Endodermal cell (in vitro differentiated cells): Measurements from ENCODE around the gene CAMKMT. TPM values are rescaled to one million over a fixed set of nuclear protein-coding genes. Genes with fewer than 3 reads are reported as not detected.
A peak's percentile ranks its signal among the peaks of the same experiment; 100 is the strongest.

Experiments used
- DNase-seq: peaks from one replicate; pipeline ENCODE4 v3.0.0-alpha.2; 2017
- H3K27ac ChIP-seq: 2 replicates; pipeline ENCODE4 v1.5.1; 2013; ENCODE audit warnings: mild to moderate bottlenecking, low read depth, low read length, moderate library complexity
- H3K27me3 ChIP-seq: 2 replicates; pipeline ENCODE4 v1.6.1; 2013; ENCODE audit warnings: mild to moderate bottlenecking, low read length, moderate library complexity; ENCODE audit not compliant: insufficient read depth, control insufficient read depth, poor library complexity, severe bottlenecking
- H3K36me3 ChIP-seq: 2 replicates; pipeline ENCODE4 v1.7.0; 2013; ENCODE audit warnings: mild to moderate bottlenecking, low read length, moderate library complexity; ENCODE audit not compliant: control insufficient read depth, insufficient read depth
- H3K4me1 ChIP-seq: one replicate; pipeline ENCODE4 v1.7.0; 2013; ENCODE audit warnings: low read length; ENCODE audit not compliant: control insufficient read depth, insufficient read depth
- H3K4me3 ChIP-seq: 2 replicates; pipeline ENCODE4 v1.5.1; 2013; ENCODE audit warnings: mild to moderate bottlenecking, low read length, moderate library complexity
- H3K9ac ChIP-seq: 2 replicates; pipeline ENCODE4 v1.6.1; 2013; ENCODE audit warnings: mild to moderate bottlenecking, low read length, moderate library complexity; ENCODE audit not compliant: poor library complexity, severe bottlenecking; ENCODE audit errors: extremely low read depth
- H3K9me3 ChIP-seq: 2 replicates; pipeline ENCODE4 v1.6.1; 2013; ENCODE audit warnings: mild to moderate bottlenecking, low read length, moderate library complexity; ENCODE audit not compliant: control insufficient read depth
- H3K27ac Mint-ChIP-seq: 2 replicates; pipeline ENCODE4 v1.8.0; 2020; ENCODE audit warnings: mixed read lengths
- H3K27me3 Mint-ChIP-seq: 2 replicates; pipeline ENCODE4 v1.8.0; 2021; ENCODE audit warnings: mild to moderate bottlenecking, mixed read lengths; ENCODE audit not compliant: insufficient read depth
- H3K36me3 Mint-ChIP-seq: 2 replicates; pipeline ENCODE4 v1.8.0; 2020; ENCODE audit warnings: low read depth, mixed read lengths
- H3K4me1 Mint-ChIP-seq: 2 replicates; pipeline ENCODE4 v1.8.0; 2020; ENCODE audit warnings: mixed read lengths
- H3K4me3 Mint-ChIP-seq: 2 replicates; pipeline ENCODE4 v1.8.0; 2020; ENCODE audit warnings: mild to moderate bottlenecking, moderate library complexity, mixed read lengths
- H3K9me3 Mint-ChIP-seq: 2 replicates; pipeline ENCODE4 v1.8.0; 2020; ENCODE audit warnings: mild to moderate bottlenecking, mixed read lengths
- WGBS, 2 experiments: methylation state at CpG; one replicate each; pipeline versions ENCODE4 v1.1.5 to v1.1.7; 2013; ENCODE audit warnings: missing lambda C conversion rate in 2 of 2, mixed read lengths in 1 of 2; ENCODE audit not compliant: insufficient coverage in 1 of 2, insufficient read length in 1 of 2; 5-methylcytosine and 5-hydroxymethylcytosine counted together
- total RNA-seq, 2 donors: library from RNA; stranded (reverse); fragmentation: NEBNext Ultra II Directional in 1 of 2; extraction: Animal tissue kit (Norgen Biotek cat#: 25700) in 1 of 2; gene quantifications; 2 replicates in 1 of 2; 3 replicates in 1 of 2; pipeline ENCODE4 v1.2.1, GENCODE V29; 2021
- TF ChIP-seq, protein P1 (sequence below): fragments of 200-600 bp; sonication (generic); conservative IDR thresholded peaks from 2 replicates; pipeline ENCODE4 v1.5.0; 2021; ENCODE audit warnings: antibody characterized with exemption, mild to moderate bottlenecking

The CAMKMT gene
- total RNA-seq, 2 donors from 2014 or later = 31.4 to 57.5 TPM

DNA sequence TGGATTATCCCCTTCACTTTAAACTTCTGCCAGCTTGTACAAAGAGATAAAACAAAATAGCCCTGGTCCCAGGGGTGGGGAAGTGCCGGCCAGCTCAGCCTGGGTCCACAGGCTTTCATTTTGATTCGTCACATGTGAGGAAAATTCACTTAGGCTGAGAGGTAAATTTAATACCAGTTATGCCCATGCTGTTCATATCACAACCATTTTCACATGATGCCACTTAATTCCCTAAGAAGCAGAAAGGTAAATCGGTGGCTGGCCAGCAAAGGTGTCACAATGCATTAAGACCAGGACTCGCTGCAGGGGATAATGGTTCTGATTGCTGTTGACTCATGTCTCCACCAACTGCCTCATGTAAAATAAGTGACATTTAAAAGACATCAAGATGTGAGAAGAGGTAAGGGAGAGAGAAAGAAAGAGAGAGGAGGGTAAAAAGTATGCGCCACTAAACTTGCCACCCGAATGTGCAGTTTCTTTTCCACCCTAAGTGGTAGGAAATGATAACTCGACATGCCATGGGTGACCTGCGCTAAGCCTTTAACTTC lies 318.8 kb downstream of the CAMKMT start:
- no peaks in the 10 kb centered on the region for H3K9me3 Mint-ChIP-seq
- DNase-seq = peak; percentile 87
- Histone ChIP-seq H3K4me3 (peak overlapping the region; percentile 80), H3K36me3 (peaks cover 3% of the 10 kb centered on the region), H3K9ac (no peak overlapping the region), H3K27me3 (no peaks in the 10 kb centered on the region), H3K27ac (no peak overlapping the region), H3K9me3 (no peaks in the 10 kb centered on the region), H3K4me1 (peaks cover 29% of the 10 kb centered on the region)
- H3K36me3 Mint-ChIP-seq = no peaks in the 10 kb centered on the region
- H3K27me3 Mint-ChIP-seq = no peaks in the 10 kb centered on the region
- H3K27ac Mint-ChIP-seq = peak overlapping the region; percentile 54
- H3K4me3 Mint-ChIP-seq = peak overlapping the region; percentile 46
- peaks cover 73% of the 10 kb centered on the region for H3K4me1 Mint-ChIP-seq
- WGBS, 2 experiments = 45 to 55% methylated on average over 6 to 8 of the region's 8 CpGs
- TF ChIP-seq, protein P1, sequence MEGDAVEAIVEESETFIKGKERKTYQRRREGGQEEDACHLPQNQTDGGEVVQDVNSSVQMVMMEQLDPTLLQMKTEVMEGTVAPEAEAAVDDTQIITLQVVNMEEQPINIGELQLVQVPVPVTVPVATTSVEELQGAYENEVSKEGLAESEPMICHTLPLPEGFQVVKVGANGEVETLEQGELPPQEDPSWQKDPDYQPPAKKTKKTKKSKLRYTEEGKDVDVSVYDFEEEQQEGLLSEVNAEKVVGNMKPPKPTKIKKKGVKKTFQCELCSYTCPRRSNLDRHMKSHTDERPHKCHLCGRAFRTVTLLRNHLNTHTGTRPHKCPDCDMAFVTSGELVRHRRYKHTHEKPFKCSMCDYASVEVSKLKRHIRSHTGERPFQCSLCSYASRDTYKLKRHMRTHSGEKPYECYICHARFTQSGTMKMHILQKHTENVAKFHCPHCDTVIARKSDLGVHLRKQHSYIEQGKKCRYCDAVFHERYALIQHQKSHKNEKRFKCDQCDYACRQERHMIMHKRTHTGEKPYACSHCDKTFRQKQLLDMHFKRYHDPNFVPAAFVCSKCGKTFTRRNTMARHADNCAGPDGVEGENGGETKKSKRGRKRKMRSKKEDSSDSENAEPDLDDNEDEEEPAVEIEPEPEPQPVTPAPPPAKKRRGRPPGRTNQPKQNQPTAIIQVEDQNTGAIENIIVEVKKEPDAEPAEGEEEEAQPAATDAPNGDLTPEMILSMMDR = no peak

DNA sequence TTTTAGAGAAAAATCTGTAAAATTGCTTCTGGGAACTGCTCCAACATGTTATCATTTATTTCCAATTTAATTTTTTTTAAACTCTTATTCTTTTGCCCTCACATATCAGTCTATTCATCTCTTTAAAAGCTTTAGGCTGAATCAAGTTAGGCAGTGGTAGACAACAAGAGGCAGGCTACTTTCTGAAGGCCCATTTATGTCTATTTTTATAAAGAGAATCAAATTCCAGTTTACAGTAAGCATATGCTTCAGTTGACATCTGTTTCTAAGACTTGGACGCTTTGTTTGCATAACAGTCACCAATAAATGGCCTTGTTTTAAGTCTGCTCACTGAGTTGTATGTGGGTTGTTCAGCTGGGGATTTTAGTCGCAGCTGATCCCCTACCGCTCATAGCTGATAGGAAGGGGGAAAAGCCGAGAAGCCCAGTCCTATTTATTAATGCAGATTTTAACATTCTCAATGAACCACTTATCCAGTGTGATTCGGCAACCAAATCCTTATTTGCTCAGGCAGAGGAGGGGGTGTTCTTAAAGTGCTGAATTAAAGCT lies 319.3 kb downstream of the CAMKMT start:
- no peaks in the 10 kb centered on the region for H3K9me3 Mint-ChIP-seq
- H3K4me3 Mint-ChIP-seq = peak overlapping the region; percentile 46
- no peaks in the 10 kb centered on the region for H3K36me3 Mint-ChIP-seq
- H3K9me3 ChIP-seq = no peaks in the 10 kb centered on the region
- no peak overlapping the region for H3K27ac ChIP-seq
- peaks cover 26% of the 10 kb centered on the region for H3K4me1 ChIP-seq
- TF ChIP-seq, protein P1 = no peak
- peak overlapping the region; percentile 80 for H3K4me3 ChIP-seq
- peaks cover 3% of the 10 kb centered on the region for H3K36me3 ChIP-seq
- DNase-seq = peak; percentile 61
- no peaks in the 10 kb centered on the region for H3K27me3 ChIP-seq
- no peaks in the 10 kb centered on the region for H3K27me3 Mint-ChIP-seq
- H3K4me1 Mint-ChIP-seq = peaks cover 74% of the 10 kb centered on the region
- WGBS, 2 experiments = 12 to 25% methylated on average over 1 to 5 of the region's 5 CpGs
- no peak overlapping the region for H3K9ac ChIP-seq
- H3K27ac Mint-ChIP-seq = peak overlapping the region; percentile 85

DNA sequence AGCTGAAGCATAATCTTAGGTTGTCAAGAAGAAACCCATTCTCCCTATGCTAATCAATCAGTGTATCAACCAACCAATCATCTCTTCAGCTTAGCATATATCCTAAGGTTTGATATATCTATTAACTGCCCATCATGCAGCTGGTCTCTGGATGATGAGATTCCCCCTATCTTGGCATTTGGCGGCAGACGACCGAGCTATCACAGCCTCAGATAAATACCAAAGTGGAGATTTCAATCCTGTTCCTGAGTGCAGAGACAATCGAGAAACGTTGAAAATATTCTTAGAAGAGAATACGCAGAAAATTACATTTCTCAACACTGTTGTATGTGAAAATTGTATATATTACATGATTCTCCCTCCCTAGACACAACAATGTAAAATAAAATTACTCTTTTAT lies 320.7 kb downstream of the CAMKMT start:
- Histone ChIP-seq H3K4me1 (peaks cover 26% of the 10 kb centered on the region), H3K27me3 (no peaks in the 10 kb centered on the region), H3K36me3 (peaks cover 3% of the 10 kb centered on the region), H3K9ac (no peak overlapping the region), H3K9me3 (no peaks in the 10 kb centered on the region), H3K4me3 (peak overlapping the region; percentile 80), H3K27ac (no peak overlapping the region)
- no peaks in the 10 kb centered on the region for H3K27me3 Mint-ChIP-seq
- H3K9me3 Mint-ChIP-seq = no peaks in the 10 kb centered on the region
- no peak overlapping the region for H3K4me3 Mint-ChIP-seq
- DNase-seq = no peak
- H3K27ac Mint-ChIP-seq = no peak overlapping the region
- H3K4me1 Mint-ChIP-seq = peaks cover 68% of the 10 kb centered on the region
- 84 to 95% methylated on average over 3 to 5 of the region's 6 CpGs for WGBS, 2 experiments
- no peaks in the 10 kb centered on the region for H3K36me3 Mint-ChIP-seq
- TF ChIP-seq, protein P1 = no peak
